ENCODE measurements around the gene CTCFL. TPM values are rescaled to one million over a fixed set of nuclear protein-coding genes. Genes with fewer than 3 reads are reported as not detected.

CTCFL gene
- total RNA-seq, 1 donor from 2014 or later, result not detected

GRCh38 chr20:57499676-57500075, 25.3 kb downstream of the CTCFL start:
- DNase-seq (ENCODE audit: low read depth) (peak; percentile 10), FAIRE-seq (no peak)
- TF ChIP-seq CTCF (IDR thresholded peaks at IDR 0.05; ENCODE audit: insufficient read depth, low read length, severe bottlenecking), result no peak

GRCh38 chr20:57498425-57499400, 26.2 kb downstream of the CTCFL start:
- Histone ChIP-seq H3K36me3 (ENCODE audit: control insufficient read depth, insufficient read depth, low read length) (no peaks in the 10 kb centered on the region), H3K4me3 (ENCODE audit: low read depth, low read length) (no peak overlapping the region), H3K27me3 (ENCODE audit: control insufficient read depth, insufficient read depth, low read length) (peaks cover 2% of the 10 kb centered on the region)
- DNase-seq (ENCODE audit: low read depth) (peak; percentile 15), FAIRE-seq (no peak)
- peak; percentile 54 for TF ChIP-seq CTCF (IDR thresholded peaks at IDR 0.05; ENCODE audit: insufficient read depth, low read length, severe bottlenecking)

More at GRCh38 chr20:57499676-57500075, 25.3 kb downstream of the CTCFL start:
- H3K36me3 ChIP-seq (ENCODE audit: control insufficient read depth, insufficient read depth, low read length), result no peaks in the 10 kb centered on the region
- no peak overlapping the region for H3K4me3 ChIP-seq (ENCODE audit: low read depth, low read length)
- H3K27me3 ChIP-seq (ENCODE audit: control insufficient read depth, insufficient read depth, low read length), result peaks cover 2% of the 10 kb centered on the region

GRCh38 chr20:57496592-57496991, 28.3 kb downstream of the CTCFL start:
- TF ChIP-seq CTCF (IDR thresholded peaks at IDR 0.05; ENCODE audit: insufficient read depth, low read length, severe bottlenecking), result no peak
- FAIRE-seq, result no peak
- Histone ChIP-seq H3K36me3 (ENCODE audit: control insufficient read depth, insufficient read depth, low read length) (no peaks in the 10 kb centered on the region), H3K27me3 (ENCODE audit: control insufficient read depth, insufficient read depth, low read length) (peaks cover 3% of the 10 kb centered on the region), H3K4me3 (ENCODE audit: low read depth, low read length) (no peak overlapping the region)
- DNase-seq (ENCODE audit: low read depth), result no peak

- Histone ChIP-seq H3K4me3 (ENCODE audit: low read depth, low read length) (no peak overlapping the region), H3K36me3 (ENCODE audit: control insufficient read depth, insufficient read depth, low read length) (no peaks in the 10 kb centered on the region), H3K27me3 (ENCODE audit: control insufficient read depth, insufficient read depth, low read length) (peaks cover 3% of the 10 kb centered on the region)
- DNase-seq (ENCODE audit: low read depth), result no peak
- FAIRE-seq, result no peak
- no peak for TF ChIP-seq CTCF (IDR thresholded peaks at IDR 0.05; ENCODE audit: insufficient read depth, low read length, severe bottlenecking)
Observed at GRCh38 chr20:57495978-57496377, 29.0 kb downstream of the CTCFL start.

GRCh38 chr20:57493091-57493615, 31.8 kb downstream of the CTCFL start:
- H3K4me3 ChIP-seq (ENCODE audit: low read depth, low read length), result no peak overlapping the region
- TF ChIP-seq CTCF (IDR thresholded peaks at IDR 0.05; ENCODE audit: insufficient read depth, low read length, severe bottlenecking), result no peak
- no peak for DNase-seq (ENCODE audit: low read depth)
- H3K36me3 ChIP-seq (ENCODE audit: control insufficient read depth, insufficient read depth, low read length), result no peaks in the 10 kb centered on the region
- no peak for FAIRE-seq
- peaks cover 2% of the 10 kb centered on the region for H3K27me3 ChIP-seq (ENCODE audit: control insufficient read depth, insufficient read depth, low read length)
